NCI-H2227 (cell line): ENCODE results near the gene LCE3A.
"Not testable (repeated sequence)": the region's sequence is repeated elsewhere in the genome, so short reads cannot be mapped to it uniquely, and the experiment has no call there.

Experiments
- DNase-seq: peaks from one replicate; lab custom pipeline; 2025; ENCODE audit not compliant: unreplicated experiment; lab: John Stamatoyannopoulos, UW

Gene LCE3A, protein sequence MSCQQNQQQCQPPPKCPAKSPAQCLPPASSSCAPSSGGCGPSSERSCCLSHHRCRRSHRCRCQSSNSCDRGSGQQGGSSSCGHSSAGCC

DNA sequence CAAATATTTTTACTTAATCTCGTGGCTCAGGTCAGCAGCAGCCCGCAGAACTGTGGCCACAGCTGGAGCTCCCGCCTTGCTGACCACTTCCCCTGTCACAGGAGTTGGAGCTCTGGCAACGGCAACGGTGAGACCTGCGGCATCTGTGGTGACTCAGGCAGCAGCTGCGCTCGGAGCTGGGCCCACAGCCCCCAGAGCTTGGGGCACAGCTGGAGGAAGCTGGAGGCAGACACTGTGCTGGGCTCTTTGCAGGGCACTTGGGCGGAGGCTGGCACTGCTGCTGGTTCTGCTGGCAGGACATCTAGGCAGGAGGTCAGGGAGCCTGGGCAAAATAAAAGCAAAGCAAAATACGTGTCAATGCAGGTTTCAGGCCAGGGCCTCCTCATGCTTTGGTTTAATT lies at the start of gene LCE3A:
Gene LCE3A (minus strand): TSS at position 301 of the 400 bp plus-strand sequence. CDS start 0 bp downstream, at position 301.
- no peak for DNase-seq

DNA sequence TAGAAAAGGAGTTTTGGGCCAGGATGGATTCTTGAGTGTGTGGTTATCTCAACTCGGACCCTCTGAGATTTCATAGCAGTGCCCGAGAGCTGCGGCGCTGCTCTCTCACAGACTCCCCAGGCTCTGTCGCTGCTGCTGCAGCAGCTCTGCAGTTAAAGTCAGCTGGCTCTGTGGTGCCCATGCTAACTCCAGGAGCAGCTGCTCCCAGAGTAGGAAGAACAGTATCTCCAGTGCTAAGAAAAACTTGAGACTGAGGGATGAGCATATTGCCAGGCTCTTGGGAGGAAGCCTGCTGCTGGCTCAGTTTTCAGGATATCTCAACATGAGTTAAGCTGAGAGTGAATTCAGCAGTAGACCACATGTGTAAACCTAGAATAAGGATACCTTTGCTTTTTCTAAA lies 44.7 kb upstream of the LCE3A start:
- DNase-seq: no peak

DNA sequence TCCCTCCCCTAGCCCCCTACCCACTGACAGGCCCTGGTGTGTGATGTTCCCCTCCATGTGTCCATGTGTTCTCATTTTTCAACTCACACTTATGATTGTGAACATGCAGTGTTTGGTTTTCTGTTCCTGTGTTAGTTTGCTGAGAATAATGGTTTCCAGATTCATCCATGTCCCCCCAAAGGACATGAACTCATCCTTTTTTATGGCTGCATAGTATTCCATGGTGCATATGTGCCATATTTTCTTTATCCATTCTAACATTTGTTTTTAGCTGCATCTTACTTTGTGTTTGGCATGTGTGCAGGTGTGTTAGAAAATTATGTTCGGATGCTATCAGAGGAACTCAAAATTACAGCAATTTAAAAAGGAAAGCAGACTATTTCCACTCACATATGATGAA lies 43.3 kb upstream of the LCE3A start:
- DNase-seq: not testable (repeated sequence)

DNA sequence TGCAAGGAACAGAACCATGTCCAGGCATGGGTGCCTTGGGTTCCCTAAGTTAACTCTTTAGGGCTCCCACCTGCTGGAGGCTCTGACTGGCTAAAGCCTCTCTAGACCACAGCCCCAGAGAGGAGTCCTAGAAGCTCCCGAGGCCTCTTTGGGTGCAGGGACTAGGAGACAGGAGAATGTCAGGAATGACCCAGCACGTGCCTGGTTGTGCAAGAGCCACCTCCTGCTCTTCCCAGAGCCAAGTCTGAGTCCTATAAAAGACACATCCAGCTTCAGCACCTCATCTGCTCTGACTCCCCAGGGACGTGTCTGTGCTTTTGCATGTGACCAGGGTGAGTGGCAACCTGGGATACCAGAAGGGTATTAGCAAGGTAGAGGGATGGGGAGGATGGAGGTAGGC lies 40.2 kb upstream of the LCE3A start, which contains the start of gene LCE2D:
Gene LCE2D (plus strand): TSS at position 283 of the 400 bp plus-strand sequence. CDS start 726 bp downstream, outside the sequence.
- DNase-seq: no peak

DNA sequence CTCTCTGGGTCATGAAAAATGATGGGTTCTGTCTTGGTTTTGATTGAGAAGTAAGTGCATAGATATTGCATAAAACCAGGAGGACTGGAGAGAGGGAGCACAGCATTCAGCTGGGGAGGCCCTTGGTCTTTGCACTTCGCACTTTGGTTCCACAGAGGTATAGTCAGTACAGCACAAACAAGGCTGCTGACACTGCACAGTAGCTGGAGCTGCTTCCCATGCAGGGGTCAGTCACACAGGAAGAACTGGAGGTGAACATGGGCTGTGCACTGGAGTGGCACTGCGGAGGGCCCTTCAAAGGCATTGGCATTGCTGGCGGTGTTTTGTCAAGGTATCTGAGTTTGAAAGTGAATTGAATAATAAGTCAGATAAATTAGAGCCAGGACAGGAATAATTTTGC lies 35.7 kb upstream of the LCE3A start:
- DNase-seq: no peak

DNA sequence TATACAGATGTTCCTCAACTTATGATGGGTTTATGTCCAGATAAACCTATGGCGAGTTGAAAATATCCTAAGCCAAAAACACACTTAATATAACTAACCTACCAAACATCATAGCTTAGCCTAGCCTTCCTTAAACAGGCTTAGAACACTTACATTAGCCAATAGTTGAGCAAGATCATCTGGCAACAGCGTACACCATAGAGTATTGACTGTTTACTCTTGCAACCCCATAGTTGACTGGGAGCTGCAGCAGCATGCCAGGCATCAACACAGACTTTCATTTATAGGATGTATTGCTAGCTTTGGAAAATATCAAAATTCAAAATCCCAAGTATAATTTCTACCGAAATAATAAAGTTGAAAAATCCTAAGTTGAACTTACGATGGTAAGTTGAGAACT lies 34.8 kb upstream of the LCE3A start:
- DNase-seq: no peak

DNA sequence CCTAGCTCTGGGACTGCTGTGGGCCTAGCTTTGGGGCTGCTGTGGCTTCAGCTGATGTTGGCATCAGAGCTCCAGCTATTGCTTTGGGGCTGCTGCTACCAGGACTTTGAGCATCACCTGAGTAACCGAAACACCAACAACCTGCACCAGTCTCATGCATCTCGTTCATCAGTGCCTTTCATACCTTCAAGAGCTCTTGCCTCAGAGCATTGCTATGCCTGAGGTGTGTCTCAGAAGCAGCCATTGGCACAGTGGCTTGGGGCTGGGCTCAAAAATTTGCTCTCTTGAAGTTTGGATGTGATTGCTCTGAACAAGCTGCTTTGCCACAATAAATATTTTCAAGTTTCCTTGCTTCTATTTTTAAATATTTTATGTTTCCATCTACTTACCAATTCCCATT lies 33.6 kb upstream of the LCE3A start:
- no peak for DNase-seq

DNA sequence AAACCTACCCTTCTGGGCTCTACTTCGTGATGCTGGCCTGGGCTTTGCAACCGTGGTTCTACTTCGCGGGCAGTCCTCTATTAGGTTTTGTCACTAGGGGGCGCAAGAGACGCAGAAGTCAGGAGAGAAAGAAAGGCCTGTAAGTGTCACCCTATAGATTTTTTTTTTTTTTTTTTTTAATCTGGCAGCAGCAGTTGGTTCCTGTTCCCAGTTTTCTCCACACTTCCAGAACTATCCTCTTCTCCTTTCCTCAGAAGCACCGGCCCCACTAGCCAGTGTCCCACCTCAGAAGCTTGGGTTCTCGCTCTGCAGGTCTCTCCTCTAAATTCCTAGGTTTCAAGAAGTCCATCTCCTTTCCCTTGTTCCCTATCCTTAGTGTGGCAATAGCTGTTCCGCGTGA lies 31.2 kb upstream of the LCE3A start:
- no peak for DNase-seq

DNA sequence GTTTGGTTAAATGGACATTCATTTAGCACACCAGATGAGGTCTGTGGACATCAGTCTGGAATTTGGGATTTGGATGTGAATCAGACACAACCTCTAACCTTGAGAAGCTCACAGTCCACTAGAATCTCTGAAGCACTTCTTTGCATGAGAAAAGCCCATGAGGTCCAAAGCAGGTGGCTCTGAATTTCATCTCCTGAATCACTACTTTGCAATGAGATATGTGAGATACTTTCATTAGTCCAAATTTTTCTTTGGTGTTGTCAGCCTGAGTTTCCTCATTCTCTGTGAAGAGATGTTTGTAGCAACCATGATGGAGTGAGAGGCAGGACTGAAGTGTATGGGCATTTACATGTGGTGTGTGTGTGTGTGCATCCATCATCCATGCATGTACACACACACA lies 23.8 kb upstream of the LCE3A start:
- no peak for DNase-seq

DNA sequence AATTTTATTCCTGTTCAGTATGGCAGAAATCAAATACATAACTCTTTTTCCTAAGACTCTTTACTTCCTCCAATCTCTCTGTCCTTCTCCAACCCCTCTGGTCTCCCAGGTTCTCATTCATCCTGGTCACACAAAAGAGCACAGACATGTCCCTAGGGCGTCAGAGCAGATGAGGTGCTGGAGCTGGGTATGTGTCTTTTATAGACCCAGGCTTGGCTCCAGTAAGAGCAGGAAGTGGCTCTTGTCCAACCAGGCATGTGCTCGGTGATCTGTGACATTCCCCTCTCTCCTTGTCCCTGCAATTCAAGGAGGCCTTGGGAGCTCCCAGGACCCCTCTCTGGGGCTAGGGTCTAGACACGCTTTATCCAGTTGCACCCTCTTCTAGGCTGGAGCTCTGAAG lies 22.2 kb upstream of the LCE3A start:
- no peak for DNase-seq

DNA sequence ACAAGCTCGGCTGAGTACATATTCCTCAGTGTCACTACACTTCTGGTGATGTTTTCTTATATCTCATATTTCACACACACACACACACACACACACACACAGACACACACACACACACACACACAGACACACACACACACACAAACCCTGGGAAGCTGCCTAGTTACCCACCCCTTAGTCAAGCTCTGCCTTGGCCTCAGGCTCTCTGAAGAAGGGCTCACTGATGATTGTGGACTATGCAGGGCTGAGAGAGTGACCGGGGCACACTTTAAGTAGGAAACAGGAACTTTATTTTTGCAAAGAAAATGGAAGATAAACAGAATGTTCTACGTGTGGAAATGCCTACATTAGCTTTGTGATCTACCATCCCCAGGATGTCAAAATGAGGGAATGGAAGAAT lies 21.0 kb upstream of the LCE3A start:
- DNase-seq: no peak

DNA sequence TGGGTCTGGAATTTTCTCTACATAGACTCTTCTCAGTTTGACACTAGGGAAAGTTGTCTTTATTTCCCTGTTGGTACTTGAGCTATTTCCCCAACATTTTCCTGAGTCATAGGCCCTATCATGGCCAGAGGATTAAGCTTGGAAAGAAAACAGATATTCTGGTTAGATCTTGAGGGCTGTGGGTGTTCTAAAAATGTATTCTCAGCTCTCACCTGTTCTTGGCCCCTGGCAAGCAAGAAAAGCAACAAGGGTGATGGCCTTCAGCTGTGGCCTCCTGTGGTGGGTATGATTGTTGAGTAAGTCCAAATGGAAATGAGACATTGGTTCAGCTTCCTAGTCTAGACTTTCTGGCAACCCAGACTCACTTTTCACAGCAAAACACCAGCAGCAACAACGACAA lies 17.4 kb upstream of the LCE3A start:
- DNase-seq: no peak

DNA sequence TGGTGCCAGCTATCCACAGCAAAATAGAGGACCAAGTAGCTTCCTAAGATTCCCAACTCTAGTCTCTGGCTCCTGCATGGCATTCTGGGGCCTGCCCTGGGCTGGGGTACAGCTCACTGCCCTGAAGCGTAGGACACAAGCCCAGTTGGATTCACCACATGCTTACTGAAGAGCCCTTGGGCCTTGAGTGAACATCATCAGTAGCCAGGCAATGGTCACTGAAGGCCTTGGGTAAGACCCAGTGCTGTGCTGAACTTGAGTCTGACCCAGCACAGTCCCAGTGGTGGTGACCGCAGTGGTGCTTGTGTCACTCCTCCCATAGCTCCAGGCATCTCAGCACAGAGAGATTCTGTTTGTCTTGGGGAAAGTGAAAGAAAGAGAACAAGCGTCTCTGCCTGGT lies 7.7 kb upstream of the LCE3A start:
- DNase-seq: no peak

DNA sequence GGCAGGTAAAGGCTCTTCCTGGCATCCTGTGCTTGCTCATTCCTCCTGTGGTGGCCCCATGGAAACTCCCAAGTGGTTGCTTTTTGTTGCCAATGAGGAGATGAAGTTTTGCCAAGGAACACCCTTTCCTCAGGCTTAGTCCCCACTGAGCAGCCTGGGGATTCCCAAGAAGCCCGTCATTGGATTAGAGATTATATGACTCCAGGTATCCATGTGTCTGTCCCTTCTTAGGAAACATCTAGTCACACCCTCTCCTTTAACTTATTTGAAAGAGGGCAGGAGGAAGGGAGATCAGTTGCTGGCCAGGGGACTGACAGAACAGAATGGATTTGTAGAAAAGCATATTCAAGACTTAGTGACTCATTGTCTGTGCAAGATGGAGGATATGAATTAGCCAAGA lies 3.8 kb upstream of the LCE3A start:
- no peak for DNase-seq

DNA sequence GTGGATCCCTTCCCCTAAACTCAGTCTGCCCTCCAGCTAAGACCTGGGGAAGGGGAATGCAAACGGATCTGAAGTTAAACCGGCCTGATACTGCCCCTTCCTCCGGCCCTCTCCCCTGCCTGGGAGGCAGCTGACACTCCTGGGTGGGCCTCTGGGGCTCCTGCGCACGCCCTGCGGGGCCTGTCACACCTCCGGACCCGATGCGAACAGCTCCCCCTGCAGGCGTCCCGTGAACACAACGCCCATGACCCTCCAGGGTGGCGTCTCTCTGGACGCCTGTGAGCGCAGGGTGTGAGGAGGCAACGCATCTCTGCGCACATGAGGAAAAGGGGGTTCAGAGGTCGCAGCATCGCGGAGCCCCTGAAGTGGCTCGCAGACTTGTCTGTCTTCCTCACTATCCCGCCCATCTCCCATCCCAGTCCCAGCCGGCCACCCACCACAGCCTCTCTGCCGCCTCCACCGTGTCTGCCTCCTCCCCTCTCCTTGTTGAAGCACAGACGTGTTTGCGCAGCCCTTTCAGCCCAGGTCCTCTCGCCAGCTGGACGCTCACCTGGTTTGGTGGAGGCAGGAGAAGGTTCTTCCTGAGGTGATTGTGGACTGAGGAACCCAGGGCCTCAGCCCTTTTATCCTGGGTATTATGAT lies 421 bp upstream of the LCE3A start:
- no peak for DNase-seq

DNA sequence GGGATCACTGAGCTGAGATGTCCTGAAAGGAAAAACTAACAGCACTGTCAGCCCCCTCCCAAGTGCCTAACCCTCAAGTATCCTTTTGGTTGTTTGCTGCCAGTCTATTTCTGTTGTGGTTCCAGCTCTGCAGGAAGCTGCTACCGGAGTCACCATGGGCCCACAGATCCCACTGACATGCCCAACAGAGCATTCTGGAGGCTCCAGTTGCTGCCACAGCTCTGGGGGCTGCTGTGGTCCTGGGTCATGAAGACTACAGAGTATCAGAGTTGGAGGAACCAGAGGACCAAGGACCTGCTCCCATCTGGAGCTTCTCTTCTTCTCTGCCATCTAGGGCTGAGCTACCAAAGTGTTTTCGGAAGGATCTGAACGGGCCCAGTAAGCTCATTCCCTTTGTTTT lies 910 bp downstream of the LCE3A start:
- no peak for DNase-seq

DNA sequence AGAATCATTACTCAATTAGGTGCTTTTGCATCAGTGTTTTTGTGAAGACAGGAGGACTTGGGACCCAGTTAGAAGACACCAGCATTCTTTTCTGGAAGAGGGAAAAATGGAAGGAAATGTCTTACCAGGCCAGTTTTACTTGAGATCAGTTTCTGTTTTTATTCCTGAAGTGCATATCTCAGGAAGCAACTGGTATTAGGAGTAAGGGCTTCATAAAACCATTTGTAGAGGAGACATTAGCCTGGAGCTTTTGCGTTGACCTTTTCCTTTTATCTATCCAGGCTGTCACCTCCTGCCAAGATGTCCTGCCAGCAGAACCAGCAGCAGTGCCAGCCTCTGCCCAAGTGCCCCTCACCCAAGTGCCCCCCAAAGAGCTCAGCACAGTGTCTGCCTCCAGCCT lies 9.4 kb downstream of the LCE3A start, which contains the start of gene LCE3B:
Gene LCE3B (plus strand): TSS at position 301 of the 400 bp plus-strand sequence. CDS start 0 bp downstream, at position 301.
- DNase-seq: no peak

DNA sequence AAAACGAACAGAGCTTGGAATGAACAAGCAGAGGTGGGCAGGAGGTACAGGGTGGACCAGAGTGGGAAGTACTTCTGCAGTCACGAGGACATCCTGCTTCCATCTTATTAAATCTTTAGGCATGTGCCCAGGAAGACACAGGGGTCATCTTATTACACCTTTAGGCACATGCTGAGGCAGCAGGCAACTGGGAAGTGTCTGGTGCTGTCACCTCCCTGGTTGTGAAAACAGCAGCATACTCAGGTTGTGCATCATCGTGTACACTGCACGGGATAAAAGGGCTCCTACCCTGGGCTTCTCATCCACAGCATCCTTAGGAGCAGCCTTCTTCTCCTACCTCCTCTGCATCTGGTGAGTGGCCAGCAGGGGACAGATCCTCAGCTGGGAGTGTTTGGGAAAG lies 23.0 kb downstream of the LCE3A start, which contains the start of gene LCE3C:
Gene LCE3C (plus strand): TSS at position 301 of the 400 bp plus-strand sequence. CDS start 498 bp downstream, outside the sequence.
- no peak for DNase-seq

DNA sequence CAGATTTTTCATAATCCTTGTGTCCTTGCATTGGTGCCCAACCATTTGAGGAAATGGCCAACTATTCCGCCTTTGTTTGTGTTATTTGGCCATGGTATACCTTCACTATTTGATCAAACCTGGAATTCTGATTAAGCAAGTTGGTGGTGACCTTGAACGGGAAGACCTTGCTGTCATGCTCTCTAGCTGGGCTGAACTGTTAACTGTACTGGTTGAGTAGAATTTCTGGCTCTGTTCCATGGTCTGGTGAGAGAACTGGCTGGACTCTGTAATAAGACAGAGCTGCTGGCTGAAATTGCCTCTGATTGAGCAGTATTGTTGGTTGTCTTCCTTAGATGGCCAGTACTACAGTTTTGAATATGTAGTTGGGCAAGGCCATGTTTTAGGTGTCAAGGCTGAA lies 25.9 kb downstream of the LCE3A start:
- DNase-seq: no peak

DNA sequence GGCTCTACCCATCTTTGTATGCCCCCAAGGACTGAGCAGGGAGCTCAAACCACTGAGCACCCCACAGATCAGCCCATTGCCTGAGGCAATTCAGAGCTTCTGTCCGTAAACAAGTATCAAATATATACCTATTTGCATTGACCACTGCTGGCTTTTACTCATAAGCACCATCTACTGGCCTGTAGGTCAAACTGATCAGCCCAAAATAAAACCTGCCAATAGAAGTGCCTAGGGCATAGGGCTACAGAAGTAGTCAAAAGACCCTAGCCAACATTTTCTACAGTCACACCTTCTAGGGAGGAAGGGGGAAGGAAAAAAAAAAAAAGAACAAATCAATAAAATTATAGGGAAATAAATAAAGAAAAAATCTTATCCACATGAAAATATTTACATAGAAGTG lies 37.3 kb downstream of the LCE3A start:
- DNase-seq: no peak

DNA sequence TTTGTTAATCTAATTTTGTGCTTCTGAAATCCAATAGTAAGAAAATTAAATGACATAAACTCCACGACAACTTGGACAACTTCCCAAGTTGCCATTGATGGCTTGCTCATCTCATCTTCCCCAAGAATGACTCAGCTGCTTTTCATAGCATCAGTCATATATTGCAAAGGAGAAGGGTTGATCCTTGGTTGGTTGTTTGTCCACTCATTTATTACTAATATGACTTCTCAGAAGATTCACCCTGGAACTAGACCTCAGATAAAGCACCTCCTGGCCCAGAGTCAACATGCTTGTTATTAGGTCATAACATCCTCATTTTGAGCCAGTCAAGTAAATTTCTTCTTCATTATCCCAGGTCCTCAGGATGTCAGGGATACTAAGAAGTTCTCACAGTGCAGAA lies 40.3 kb downstream of the LCE3A start:
- no peak for DNase-seq

DNA sequence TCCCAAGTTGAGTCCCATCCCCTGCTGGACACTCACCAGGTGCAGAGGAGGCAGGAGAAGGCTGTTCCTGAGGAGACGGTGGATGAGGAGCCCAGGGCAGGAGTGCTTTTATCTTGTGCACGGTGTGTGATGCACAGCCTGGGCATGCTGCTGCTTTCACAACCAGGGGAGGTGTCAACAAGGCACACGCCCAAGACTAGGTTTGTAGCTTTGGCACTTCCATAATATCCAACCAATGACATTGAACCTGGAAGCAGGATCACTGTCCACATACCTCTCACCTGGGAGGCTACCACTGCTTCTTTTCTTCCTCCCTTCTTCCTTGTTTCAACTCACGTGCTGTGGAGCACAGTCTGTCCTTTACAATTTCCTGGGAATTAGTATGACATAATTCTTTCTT lies 42.5 kb downstream of the LCE3A start, which contains the start of gene LCE3D:
Gene LCE3D (minus strand): TSS at position 84 of the 400 bp plus-strand sequence. CDS start 580 bp downstream, outside the sequence.
- DNase-seq: no peak

DNA sequence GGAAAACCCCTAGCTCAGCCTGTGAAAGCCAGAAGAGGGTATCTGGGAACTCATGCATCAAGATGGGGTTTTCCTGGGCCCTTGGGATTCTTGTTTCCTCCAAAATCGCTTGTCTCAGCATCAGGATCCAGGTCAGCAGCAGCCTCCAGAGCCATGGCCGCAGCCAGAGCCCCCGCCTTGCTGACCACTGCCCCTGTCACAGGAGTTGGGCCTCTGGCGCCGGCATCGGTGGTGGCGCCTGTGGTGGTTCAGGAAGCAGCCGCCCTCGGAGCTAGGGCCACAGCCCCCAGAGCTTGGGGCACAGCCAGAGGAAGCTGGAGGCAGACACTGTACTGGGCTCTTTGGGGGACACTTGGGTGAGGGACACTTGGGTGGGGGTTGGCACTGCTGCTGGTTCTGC lies 43.4 kb downstream of the LCE3A start:
- not testable (repeated sequence) for DNase-seq
